GM19452 (cell line): ENCODE data around the gene TLR10.

ENCODE experiments used
- ATAC-seq: cut with Tn5 transposase; IDR thresholded peaks from one replicate; pipeline ENCODE4 v1.9.1; 2021; ENCODE audit not compliant: unreplicated experiment

TLR10 gene

GRCh38 chr4:38733663-38734062, 49.1 kb downstream of the TLR10 start:
- ATAC-seq = no peak

GRCh38 chr4:38730830-38731646, 51.8 kb downstream of the TLR10 start:
- ATAC-seq = peak; percentile 87

GRCh38 chr4:38730493-38730829, 52.3 kb downstream of the TLR10 start:
- ATAC-seq = no peak

- no peak for ATAC-seq
These were observed 54.1 kb downstream of the TLR10 start for GRCh38 chr4:38728631-38729141.

GRCh38 chr4:38724475-38724808, 58.3 kb downstream of the TLR10 start:
- no peak for ATAC-seq

- no peak for ATAC-seq
These were observed 58.9 kb downstream of the TLR10 start for GRCh38 chr4:38723726-38724474.

- no peak for ATAC-seq
These were observed 59.7 kb downstream of the TLR10 start for GRCh38 chr4:38723114-38723513.
